Endodermal cell (in vitro differentiated cells): ENCODE data around the gene CD300E. TPM values are rescaled to one million over a fixed set of nuclear protein-coding genes. Genes with fewer than 3 reads are reported as not detected.

ENCODE experiments used
- DNase-seq: peaks from one replicate; pipeline ENCODE4 v3.0.0-alpha.2; 2017
- H3K27ac ChIP-seq: 2 replicates; pipeline ENCODE4 v1.5.1; 2013; ENCODE audit warnings: mild to moderate bottlenecking, low read depth, low read length, moderate library complexity
- H3K27me3 ChIP-seq: 2 replicates; pipeline ENCODE4 v1.6.1; 2013; ENCODE audit warnings: mild to moderate bottlenecking, low read length, moderate library complexity; ENCODE audit not compliant: insufficient read depth, control insufficient read depth, poor library complexity, severe bottlenecking
- H3K36me3 ChIP-seq: 2 replicates; pipeline ENCODE4 v1.7.0; 2013; ENCODE audit warnings: mild to moderate bottlenecking, low read length, moderate library complexity; ENCODE audit not compliant: control insufficient read depth, insufficient read depth
- H3K4me1 ChIP-seq: one replicate; pipeline ENCODE4 v1.7.0; 2013; ENCODE audit warnings: low read length; ENCODE audit not compliant: control insufficient read depth, insufficient read depth
- H3K4me3 ChIP-seq: 2 replicates; pipeline ENCODE4 v1.5.1; 2013; ENCODE audit warnings: mild to moderate bottlenecking, low read length, moderate library complexity
- H3K9ac ChIP-seq: 2 replicates; pipeline ENCODE4 v1.6.1; 2013; ENCODE audit warnings: mild to moderate bottlenecking, low read length, moderate library complexity; ENCODE audit not compliant: poor library complexity, severe bottlenecking; ENCODE audit errors: extremely low read depth
- H3K9me3 ChIP-seq: 2 replicates; pipeline ENCODE4 v1.6.1; 2013; ENCODE audit warnings: mild to moderate bottlenecking, low read length, moderate library complexity; ENCODE audit not compliant: control insufficient read depth
- H3K27ac Mint-ChIP-seq: 2 replicates; pipeline ENCODE4 v1.8.0; 2020; ENCODE audit warnings: mixed read lengths
- H3K27me3 Mint-ChIP-seq: 2 replicates; pipeline ENCODE4 v1.8.0; 2021; ENCODE audit warnings: mild to moderate bottlenecking, mixed read lengths; ENCODE audit not compliant: insufficient read depth
- H3K36me3 Mint-ChIP-seq: 2 replicates; pipeline ENCODE4 v1.8.0; 2020; ENCODE audit warnings: low read depth, mixed read lengths
- H3K4me1 Mint-ChIP-seq: 2 replicates; pipeline ENCODE4 v1.8.0; 2020; ENCODE audit warnings: mixed read lengths
- H3K4me3 Mint-ChIP-seq: 2 replicates; pipeline ENCODE4 v1.8.0; 2020; ENCODE audit warnings: mild to moderate bottlenecking, moderate library complexity, mixed read lengths
- H3K9me3 Mint-ChIP-seq: 2 replicates; pipeline ENCODE4 v1.8.0; 2020; ENCODE audit warnings: mild to moderate bottlenecking, mixed read lengths
- CTCF ChIP-seq: fragments of 200-600 bp; sonication (generic); conservative IDR thresholded peaks from 2 replicates; pipeline ENCODE4 v1.5.0; 2021; ENCODE audit warnings: antibody characterized with exemption, mild to moderate bottlenecking
- WGBS, 2 experiments: methylation state at CpG; one replicate each; pipeline versions ENCODE4 v1.1.5 to v1.1.7; 2013; ENCODE audit warnings: missing lambda C conversion rate in 2 of 2, mixed read lengths in 1 of 2; ENCODE audit not compliant: insufficient coverage in 1 of 2, insufficient read length in 1 of 2; 5-methylcytosine and 5-hydroxymethylcytosine counted together
- total RNA-seq, 2 donors: library from RNA; stranded (reverse); fragmentation: NEBNext Ultra II Directional in 1 of 2; extraction: Animal tissue kit (Norgen Biotek cat#: 25700) in 1 of 2; gene quantifications; 2 replicates in 1 of 2; 3 replicates in 1 of 2; pipeline ENCODE4 v1.2.1, GENCODE V29; 2021

The CD300E gene
- total RNA-seq, 2 donors from 2014 or later: 0.75 to 1.5 TPM

- Histone ChIP-seq H3K36me3 (no peaks in the 10 kb centered on the region), H3K27ac (no peak overlapping the region), H3K4me1 (no peaks in the 10 kb centered on the region), H3K9ac (no peak overlapping the region), H3K4me3 (no peak overlapping the region), H3K9me3 (no peaks in the 10 kb centered on the region), H3K27me3 (no peaks in the 10 kb centered on the region)
- Mint-ChIP-seq H3K27ac (no peak overlapping the region), H3K9me3 (no peaks in the 10 kb centered on the region), H3K36me3 (no peaks in the 10 kb centered on the region), H3K27me3 (peaks cover 2% of the 10 kb centered on the region), H3K4me1 (peaks cover 2% of the 10 kb centered on the region), H3K4me3 (no peak overlapping the region)
- no peak for TF ChIP-seq CTCF
- DNase-seq: no peak
- WGBS, 2 experiments: 88 to 93% methylated on average over 5 of the region's 5 CpGs
Observed at GRCh38 chr17:74603746-74604145, 19.8 kb downstream of the CD300E start.

GRCh38 chr17:74603037-74603635 is 20.4 kb downstream of the CD300E start:
- H3K4me3 Mint-ChIP-seq: no peak overlapping the region
- H3K4me3 ChIP-seq: no peak overlapping the region
- H3K9ac ChIP-seq: no peak overlapping the region
- H3K27me3 ChIP-seq: no peaks in the 10 kb centered on the region
- no peaks in the 10 kb centered on the region for H3K36me3 Mint-ChIP-seq
- no peaks in the 10 kb centered on the region for H3K4me1 ChIP-seq
- H3K9me3 ChIP-seq: no peaks in the 10 kb centered on the region
- no peaks in the 10 kb centered on the region for H3K36me3 ChIP-seq
- no peak for DNase-seq
- no peaks in the 10 kb centered on the region for H3K9me3 Mint-ChIP-seq
- H3K27ac ChIP-seq: no peak overlapping the region
- H3K27me3 Mint-ChIP-seq: peaks cover 4% of the 10 kb centered on the region
- no peak overlapping the region for H3K27ac Mint-ChIP-seq
- no peak for TF ChIP-seq CTCF
- 79 to 88% methylated on average over 6 of the region's 6 CpGs for WGBS, 2 experiments
- H3K4me1 Mint-ChIP-seq: peaks cover 7% of the 10 kb centered on the region

GRCh38 chr17:74601944-74602572 is 21.5 kb downstream of the CD300E start:
- TF ChIP-seq CTCF: peak; percentile 88
- no peak overlapping the region for H3K27ac Mint-ChIP-seq
- no peaks in the 10 kb centered on the region for H3K4me1 ChIP-seq
- H3K36me3 ChIP-seq: no peaks in the 10 kb centered on the region
- 59 to 71% methylated on average over 5 to 9 of the region's 12 CpGs for WGBS, 2 experiments
- peak; percentile 88 for DNase-seq
- H3K36me3 Mint-ChIP-seq: no peaks in the 10 kb centered on the region
- peaks cover 4% of the 10 kb centered on the region for H3K27me3 Mint-ChIP-seq
- no peaks in the 10 kb centered on the region for H3K9me3 ChIP-seq
- H3K4me3 Mint-ChIP-seq: no peak overlapping the region
- H3K4me1 Mint-ChIP-seq: peaks cover 10% of the 10 kb centered on the region
- H3K27me3 ChIP-seq: no peaks in the 10 kb centered on the region
- H3K27ac ChIP-seq: no peak overlapping the region
- no peak overlapping the region for H3K9ac ChIP-seq
- H3K4me3 ChIP-seq: no peak overlapping the region
- H3K9me3 Mint-ChIP-seq: no peaks in the 10 kb centered on the region
